Liver (tissue), 9 donors: ENCODE results near the gene FASN. TPM values are rescaled to one million over a fixed set of nuclear protein-coding genes. Genes with fewer than 3 reads are reported as not detected.

Experiments
- DNase-seq: peaks from one replicate; pipeline ENCODE4 v3.0.0-alpha.2; 2017; ENCODE audit warnings: low spot score
- H3K27ac ChIP-seq, 2 donors: one replicate each; pipeline ENCODE4 v1.7.0; 2013; ENCODE audit warnings: inconsistent platforms in 2 of 2, low read length in 2 of 2, control low read depth in 1 of 2, low read depth in 1 of 2, mild to moderate bottlenecking in 1 of 2
- H3K27me3 ChIP-seq, 4 donors: one replicate each; pipeline versions ENCODE4 v1.6.1 to v1.7.0; 2013; ENCODE audit warnings: low read length in 3 of 4, inconsistent platforms in 1 of 4, mild to moderate bottlenecking in 1 of 4, moderate library complexity in 1 of 4; ENCODE audit not compliant: control insufficient read depth in 4 of 4, insufficient read depth in 4 of 4
- H3K36me3 ChIP-seq, 4 donors: one replicate each; pipeline versions ENCODE4 v1.6.1 to v1.7.0; 2013; ENCODE audit warnings: low read length in 3 of 4, mild to moderate bottlenecking in 3 of 4, low read depth in 1 of 4, moderate library complexity in 1 of 4; ENCODE audit not compliant: control insufficient read depth in 4 of 4, insufficient read depth in 3 of 4
- H3K4me1 ChIP-seq, 4 donors: one replicate each; pipeline versions ENCODE4 v1.6.1 to v1.7.0; 2013; ENCODE audit warnings: low read length in 3 of 4, mild to moderate bottlenecking in 3 of 4, moderate library complexity in 1 of 4; ENCODE audit not compliant: control insufficient read depth in 4 of 4, insufficient read depth in 4 of 4
- H3K4me3 ChIP-seq, 3 donors: one replicate each; pipeline versions ENCODE4 v1.6.1 to v1.7.0; 2013; ENCODE audit warnings: low read length in 3 of 3, control low read depth in 1 of 3, low read depth in 1 of 3, mild to moderate bottlenecking in 1 of 3
- H3K9ac ChIP-seq, 2 donors: one replicate each; pipeline ENCODE4 v1.7.0; 2013; ENCODE audit warnings: low read length in 2 of 2, mild to moderate bottlenecking in 2 of 2, moderate library complexity in 2 of 2, control low read depth in 1 of 2, low read depth in 1 of 2
- H3K9me3 ChIP-seq, 4 donors: one replicate each; pipeline versions ENCODE4 v1.6.1 to v1.7.0; 2013; ENCODE audit warnings: low read length in 3 of 4; ENCODE audit not compliant: control insufficient read depth in 4 of 4
- ATF3 ChIP-seq: IDR thresholded peaks from 2 replicates; pipeline ENCODE4 v1.6.1; 2016; ENCODE audit warnings: antibody characterized with exemption
- EGR1 ChIP-seq, 2 donors: IDR thresholded peaks; 2 replicates each; pipeline ENCODE4 v1.6.1; 2016 to 2018; ENCODE audit warnings: antibody characterized with exemption in 2 of 2, low read depth in 2 of 2
- FOXA1 ChIP-seq: IDR thresholded peaks from 2 replicates; pipeline ENCODE4 v1.6.1; 2016; ENCODE audit warnings: antibody characterized with exemption
- FOXA2 ChIP-seq: IDR thresholded peaks from 2 replicates; pipeline ENCODE4 v1.6.1; 2016; ENCODE audit warnings: antibody characterized with exemption
- GABPA ChIP-seq, 2 donors: IDR thresholded peaks in 1 of 2; conservative IDR thresholded peaks in 1 of 2; 2 replicates each; pipeline ENCODE4 v1.6.1; 2016; ENCODE audit warnings: antibody characterized with exemption in 2 of 2, mild to moderate bottlenecking in 1 of 2, moderate library complexity in 1 of 2
- HNF4A ChIP-seq, 2 donors: conservative IDR thresholded peaks; 2 replicates each; pipeline ENCODE4 v1.6.1; 2016; ENCODE audit warnings: antibody characterized with exemption in 2 of 2, mild to moderate bottlenecking in 2 of 2
- JUND ChIP-seq, 2 donors: IDR thresholded peaks; 2 replicates each; pipeline ENCODE4 v1.6.1; 2016; ENCODE audit warnings: antibody characterized with exemption in 2 of 2
- MAX ChIP-seq: IDR thresholded peaks from 2 replicates; pipeline ENCODE4 v1.6.1; 2016; ENCODE audit warnings: antibody characterized with exemption
- NR2F2 ChIP-seq: IDR thresholded peaks from 2 replicates; pipeline ENCODE4 v1.6.1; 2016; ENCODE audit warnings: antibody characterized with exemption
- RAD21 ChIP-seq, 2 donors: IDR thresholded peaks; 2 replicates each; pipeline ENCODE4 v1.6.1; 2016; ENCODE audit warnings: antibody characterized with exemption in 2 of 2, mild to moderate bottlenecking in 2 of 2
- REST ChIP-seq: IDR thresholded peaks from 2 replicates; pipeline ENCODE4 v1.6.1; 2016; ENCODE audit warnings: antibody characterized with exemption, mild to moderate bottlenecking
- RXRA ChIP-seq, 2 donors: IDR thresholded peaks; 2 replicates each; pipeline ENCODE4 v1.6.1; 2017 to 2018; ENCODE audit warnings: antibody characterized with exemption in 2 of 2, mild to moderate bottlenecking in 1 of 2
- SP1 ChIP-seq: IDR thresholded peaks from 2 replicates; pipeline ENCODE4 v1.6.1; 2018; ENCODE audit warnings: antibody characterized with exemption, mild to moderate bottlenecking
- TAF1 ChIP-seq: conservative IDR thresholded peaks from 2 replicates; pipeline ENCODE4 v1.6.1; 2016; ENCODE audit warnings: antibody characterized with exemption, mild to moderate bottlenecking
- YY1 ChIP-seq: IDR thresholded peaks from 2 replicates; pipeline ENCODE4 v1.6.1; 2016; ENCODE audit warnings: antibody characterized with exemption, mild to moderate bottlenecking
- WGBS: extraction: QIAGEN DNeasy Blood & Tissue Kit; methylation state at CpG from one replicate; pipeline ENCODE4 v1.1.7; 2013; 5-methylcytosine and 5-hydroxymethylcytosine counted together
- polyA plus RNA-seq, 2 donors: library from polyadenylated mRNA; stranded (reverse) in 1 of 2; unstranded in 1 of 2; fragments of 200-250 nt in 1 of 2; fragments of >200 nt in 1 of 2; fragmentation: Nextera tagmentation in 1 of 2; extraction: Ambion mirVana in 1 of 2; gene quantifications; one replicate each; pipeline versions ENCODE4 v1.2.1 to v1.2.3, GENCODE V29; 2013 to 2015
- total RNA-seq, 2 donors: library from RNA; depleted of rRNA; stranded (reverse); fragments of >200 nt; gene quantifications; one replicate each; pipeline ENCODE4 v1.2.3, GENCODE V29; 2014
- TF ChIP-seq, protein P1 (sequence below): IDR thresholded peaks from 2 replicates; pipeline ENCODE4 v1.6.1; 2016; ENCODE audit warnings: antibody characterized with exemption
- TF ChIP-seq, protein P2 (sequence below): fragments of 150-350 bp; IDR thresholded peaks from 2 replicates; pipeline ENCODE4 v1.5.1; 2017; ENCODE audit warnings: improper control_type of control experiment, low read depth, low read length; ENCODE audit not compliant: missing input control
- donor health status: healthy.
- donor health status: healthy.
- donor health status: healthy.
- donor health status: healthy.
- donor health status: healthy.

FASN gene
- total and polyA plus RNA-seq, 4 donors, result 53.1 to 229 (median 130) TPM

- Histone ChIP-seq H3K9ac (no peak overlapping the region), H3K36me3 (no peaks in the 10 kb centered on the region), H3K27ac (no peak overlapping the region), H3K9me3 (no peaks in the 10 kb centered on the region), H3K4me1 (peaks cover 0 to 5% (median 1%) of the 10 kb centered on the region in 4 donors), H3K4me3 (no peak overlapping the region), H3K27me3 (no peaks in the 10 kb centered on the region)
- whole genome bisulfite sequencing, result 94% methylated on average over 9 of the region's 9 CpGs
- DNase-seq, result no peak
- no peak for TF ChIP-seq YY1
- TF ChIP-seq MAX, result no peak
- no peak for TF ChIP-seq RAD21 (IDR thresholded peaks at IDR 0.05)
- no peak for TF ChIP-seq TAF1
- no peak for TF ChIP-seq FOXA1
- TF ChIP-seq, protein P1, sequence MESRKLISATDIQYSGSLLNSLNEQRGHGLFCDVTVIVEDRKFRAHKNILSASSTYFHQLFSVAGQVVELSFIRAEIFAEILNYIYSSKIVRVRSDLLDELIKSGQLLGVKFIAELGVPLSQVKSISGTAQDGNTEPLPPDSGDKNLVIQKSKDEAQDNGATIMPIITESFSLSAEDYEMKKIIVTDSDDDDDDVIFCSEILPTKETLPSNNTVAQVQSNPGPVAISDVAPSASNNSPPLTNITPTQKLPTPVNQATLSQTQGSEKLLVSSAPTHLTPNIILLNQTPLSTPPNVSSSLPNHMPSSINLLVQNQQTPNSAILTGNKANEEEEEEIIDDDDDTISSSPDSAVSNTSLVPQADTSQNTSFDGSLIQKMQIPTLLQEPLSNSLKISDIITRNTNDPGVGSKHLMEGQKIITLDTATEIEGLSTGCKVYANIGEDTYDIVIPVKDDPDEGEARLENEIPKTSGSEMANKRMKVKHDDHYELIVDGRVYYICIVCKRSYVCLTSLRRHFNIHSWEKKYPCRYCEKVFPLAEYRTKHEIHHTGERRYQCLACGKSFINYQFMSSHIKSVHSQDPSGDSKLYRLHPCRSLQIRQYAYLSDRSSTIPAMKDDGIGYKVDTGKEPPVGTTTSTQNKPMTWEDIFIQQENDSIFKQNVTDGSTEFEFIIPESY, result no peak
- TF ChIP-seq HNF4A (conservative IDR thresholded peaks at IDR 0.05), result no peak
- no peak for TF ChIP-seq GABPA (IDR thresholded peaks at IDR 0.05 in 1 of 2, conservative IDR thresholded peaks at IDR 0.05 in 1 of 2)
- no peak for TF ChIP-seq EGR1 (IDR thresholded peaks at IDR 0.05; ENCODE audit: low read depth in 2 of 2)
- TF ChIP-seq, protein P2, sequence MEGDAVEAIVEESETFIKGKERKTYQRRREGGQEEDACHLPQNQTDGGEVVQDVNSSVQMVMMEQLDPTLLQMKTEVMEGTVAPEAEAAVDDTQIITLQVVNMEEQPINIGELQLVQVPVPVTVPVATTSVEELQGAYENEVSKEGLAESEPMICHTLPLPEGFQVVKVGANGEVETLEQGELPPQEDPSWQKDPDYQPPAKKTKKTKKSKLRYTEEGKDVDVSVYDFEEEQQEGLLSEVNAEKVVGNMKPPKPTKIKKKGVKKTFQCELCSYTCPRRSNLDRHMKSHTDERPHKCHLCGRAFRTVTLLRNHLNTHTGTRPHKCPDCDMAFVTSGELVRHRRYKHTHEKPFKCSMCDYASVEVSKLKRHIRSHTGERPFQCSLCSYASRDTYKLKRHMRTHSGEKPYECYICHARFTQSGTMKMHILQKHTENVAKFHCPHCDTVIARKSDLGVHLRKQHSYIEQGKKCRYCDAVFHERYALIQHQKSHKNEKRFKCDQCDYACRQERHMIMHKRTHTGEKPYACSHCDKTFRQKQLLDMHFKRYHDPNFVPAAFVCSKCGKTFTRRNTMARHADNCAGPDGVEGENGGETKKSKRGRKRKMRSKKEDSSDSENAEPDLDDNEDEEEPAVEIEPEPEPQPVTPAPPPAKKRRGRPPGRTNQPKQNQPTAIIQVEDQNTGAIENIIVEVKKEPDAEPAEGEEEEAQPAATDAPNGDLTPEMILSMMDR, result no peak
- TF ChIP-seq JUND (IDR thresholded peaks at IDR 0.05), result no peak
- TF ChIP-seq RXRA (IDR thresholded peaks at IDR 0.05), result no peak
- no peak for TF ChIP-seq FOXA2
- TF ChIP-seq SP1, result no peak
- TF ChIP-seq REST, result no peak
- no peak for TF ChIP-seq ATF3
- TF ChIP-seq NR2F2, result no peak
Observed at GRCh38 chr17:82127704-82128103, 29.7 kb upstream of the FASN start.

GRCh38 chr17:82127315-82127595 lies 29.2 kb upstream of the FASN start:
- Histone ChIP-seq H3K4me1 (peaks cover 0 to 3% (median under 1%) of the 10 kb centered on the region in 4 donors), H3K27me3 (no peaks in the 10 kb centered on the region), H3K9me3 (no peaks in the 10 kb centered on the region), H3K9ac (no peak overlapping the region), H3K4me3 (no peak overlapping the region), H3K36me3 (no peaks in the 10 kb centered on the region), H3K27ac (no peak overlapping the region)
- DNase-seq, result no peak
- 74% methylated on average over 11 of the region's 11 CpGs for WGBS
- no peak for TF ChIP-seq RXRA (IDR thresholded peaks at IDR 0.05)
- no peak for TF ChIP-seq ATF3
- no peak for TF ChIP-seq TAF1
